HG02759 (cell line): Measurements from ENCODE around the gene PCSK5.

ENCODE experiments used
- ATAC-seq: cut with Tn5 transposase; IDR thresholded peaks from one replicate; pipeline ENCODE4 v1.9.1; 2021; ENCODE audit warnings: mild to moderate bottlenecking, moderate library complexity; ENCODE audit not compliant: unreplicated experiment

The PCSK5 gene

DNA sequence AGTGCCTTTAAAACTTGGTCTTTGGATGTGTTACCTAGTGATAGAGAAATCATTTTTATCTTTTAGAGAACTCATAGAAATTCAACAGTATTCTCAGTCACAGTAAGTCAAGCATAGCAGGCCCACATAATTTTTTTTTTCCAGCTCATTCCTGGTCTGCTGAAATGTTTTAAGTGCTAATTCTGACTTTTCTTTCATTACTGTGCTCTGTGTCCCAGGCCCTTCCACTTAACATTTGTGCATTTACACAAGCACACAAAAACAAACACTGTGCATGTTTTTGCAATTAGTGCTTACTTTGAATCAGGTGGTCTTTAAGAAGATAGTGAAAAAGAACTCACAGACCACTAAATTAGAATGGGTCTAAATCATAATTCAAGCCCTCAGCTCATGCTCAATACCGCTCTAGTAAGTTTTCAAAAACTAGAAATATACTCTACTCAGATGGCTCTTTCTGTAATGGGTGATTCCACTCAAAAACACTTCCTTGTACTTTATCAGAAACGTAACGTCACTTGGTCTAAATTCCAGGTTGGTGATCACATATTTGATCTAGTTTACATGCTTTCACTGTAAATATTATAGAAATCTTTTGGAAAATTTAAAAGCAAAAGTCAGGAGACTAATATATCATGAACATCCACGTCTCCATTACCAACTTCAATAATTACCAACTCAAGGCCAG is 107.8 kb downstream of the PCSK5 start:
- ATAC-seq = no peak

GRCh38 chr9:76001459-76001858 is 111.0 kb downstream of the PCSK5 start:
- ATAC-seq = no peak

- no peak for ATAC-seq
These were observed 112.6 kb downstream of the PCSK5 start for GRCh38 chr9:76003041-76003440.

- ATAC-seq = peak; percentile 70
These were observed 114.1 kb downstream of the PCSK5 start for GRCh38 chr9:76004526-76004925.

- no peak for ATAC-seq
These were observed 117.5 kb downstream of the PCSK5 start for GRCh38 chr9:76007935-76008334.

GRCh38 chr9:76013809-76014208 is 123.3 kb downstream of the PCSK5 start:
- ATAC-seq = no peak

GRCh38 chr9:76018235-76018634 is 127.8 kb downstream of the PCSK5 start:
- ATAC-seq = no peak

- no peak for ATAC-seq
These were observed 128.3 kb downstream of the PCSK5 start for GRCh38 chr9:76018761-76019160.

DNA sequence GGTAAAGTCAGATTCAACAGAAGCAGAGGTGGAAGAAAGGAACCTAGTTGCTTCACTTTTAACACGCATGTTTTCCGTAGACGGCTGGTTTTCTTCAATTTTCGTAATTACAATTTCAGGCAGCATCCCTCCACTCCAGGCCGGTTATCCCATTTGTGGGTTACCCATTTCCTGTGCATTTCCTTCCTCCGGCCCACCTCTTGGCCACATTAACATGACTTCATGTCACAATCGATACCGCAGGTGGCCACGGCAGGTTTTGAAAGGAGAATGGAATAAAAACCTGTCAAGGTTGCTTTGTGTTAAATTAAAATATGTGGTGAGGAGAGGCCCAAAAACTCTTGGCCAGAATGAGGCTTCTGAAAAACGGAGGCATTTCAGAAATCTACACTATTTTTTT is 130.2 kb downstream of the PCSK5 start:
- ATAC-seq = no peak

DNA sequence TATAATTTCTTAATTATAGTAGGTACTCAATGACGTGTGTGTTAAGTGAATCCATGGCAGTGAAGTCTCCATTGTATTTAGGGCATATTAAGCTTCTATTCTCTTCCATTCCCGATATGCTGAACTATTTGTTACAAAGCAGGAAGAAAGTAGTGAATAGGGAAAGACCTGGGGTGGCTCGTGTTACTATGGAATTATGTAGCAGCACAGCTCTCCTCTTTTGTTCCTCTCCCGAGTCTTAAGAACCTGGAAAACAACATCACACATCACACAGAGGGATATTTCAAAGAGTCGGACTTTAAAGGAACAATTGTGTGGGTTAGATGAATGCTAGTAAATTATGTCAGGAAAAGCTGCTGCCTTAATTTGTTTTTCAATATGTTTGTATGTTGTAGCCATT is 131.8 kb downstream of the PCSK5 start:
- no peak for ATAC-seq

- no peak for ATAC-seq
These were observed 133.3 kb downstream of the PCSK5 start for GRCh38 chr9:76023715-76024195.

DNA sequence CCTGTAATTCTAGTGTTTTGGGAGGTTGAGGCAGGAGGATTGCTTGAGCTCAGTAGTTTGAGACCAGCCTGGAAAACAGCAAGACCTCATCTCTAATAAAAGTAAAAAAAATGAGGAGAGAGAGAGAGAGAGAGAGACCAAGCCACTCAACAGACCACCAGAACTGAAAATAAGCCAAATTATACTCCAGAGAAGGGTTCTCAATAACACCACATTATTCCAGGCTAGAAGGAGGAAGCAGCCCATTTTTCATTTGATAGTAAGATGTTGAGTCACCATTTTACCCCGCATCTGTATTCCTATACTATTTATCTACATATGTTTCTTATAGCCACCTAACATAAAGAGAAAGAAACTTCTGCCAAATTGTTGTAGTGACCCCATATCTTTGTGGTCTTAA is 134.8 kb downstream of the PCSK5 start:
- no peak for ATAC-seq

- no peak for ATAC-seq
These were observed 136.3 kb downstream of the PCSK5 start for GRCh38 chr9:76026796-76027195.

DNA sequence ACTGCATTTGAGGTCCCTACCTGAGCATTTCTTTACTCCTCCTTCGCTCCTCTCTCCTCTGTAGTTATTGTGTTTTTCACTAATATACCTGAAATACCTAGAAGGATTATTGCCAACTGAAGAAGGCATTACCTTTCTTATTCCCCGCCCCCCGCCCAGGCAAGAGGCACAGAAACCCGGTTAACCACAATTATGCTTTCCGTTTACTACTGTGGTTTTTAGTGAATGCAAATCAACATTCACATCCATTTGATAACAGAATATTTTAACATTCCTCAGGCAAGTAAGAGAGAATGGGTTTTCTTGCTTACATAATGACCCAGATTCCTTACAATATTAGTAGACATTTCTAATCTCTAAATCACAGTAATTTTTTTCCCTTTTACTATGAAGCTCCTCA is 136.9 kb downstream of the PCSK5 start:
- no peak for ATAC-seq

DNA sequence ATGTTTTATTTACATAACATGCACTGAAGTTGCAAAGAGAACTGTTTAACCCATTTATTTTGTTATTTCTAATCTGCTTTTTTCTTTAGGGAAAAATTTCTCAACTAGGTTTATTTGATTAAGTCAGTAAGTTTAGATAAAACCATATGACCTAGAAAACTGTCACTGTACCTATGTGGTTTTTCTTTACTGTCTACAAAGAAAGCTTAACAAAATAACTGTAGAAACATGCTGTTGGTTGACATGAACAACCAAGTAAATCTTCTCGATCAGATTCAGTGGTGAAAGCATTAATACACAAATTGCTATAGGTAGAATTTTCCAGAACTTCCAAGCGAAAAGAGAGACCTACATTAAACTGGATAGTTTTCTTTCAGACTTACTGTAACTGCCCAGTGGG is 137.4 kb downstream of the PCSK5 start:
- no peak for ATAC-seq

DNA sequence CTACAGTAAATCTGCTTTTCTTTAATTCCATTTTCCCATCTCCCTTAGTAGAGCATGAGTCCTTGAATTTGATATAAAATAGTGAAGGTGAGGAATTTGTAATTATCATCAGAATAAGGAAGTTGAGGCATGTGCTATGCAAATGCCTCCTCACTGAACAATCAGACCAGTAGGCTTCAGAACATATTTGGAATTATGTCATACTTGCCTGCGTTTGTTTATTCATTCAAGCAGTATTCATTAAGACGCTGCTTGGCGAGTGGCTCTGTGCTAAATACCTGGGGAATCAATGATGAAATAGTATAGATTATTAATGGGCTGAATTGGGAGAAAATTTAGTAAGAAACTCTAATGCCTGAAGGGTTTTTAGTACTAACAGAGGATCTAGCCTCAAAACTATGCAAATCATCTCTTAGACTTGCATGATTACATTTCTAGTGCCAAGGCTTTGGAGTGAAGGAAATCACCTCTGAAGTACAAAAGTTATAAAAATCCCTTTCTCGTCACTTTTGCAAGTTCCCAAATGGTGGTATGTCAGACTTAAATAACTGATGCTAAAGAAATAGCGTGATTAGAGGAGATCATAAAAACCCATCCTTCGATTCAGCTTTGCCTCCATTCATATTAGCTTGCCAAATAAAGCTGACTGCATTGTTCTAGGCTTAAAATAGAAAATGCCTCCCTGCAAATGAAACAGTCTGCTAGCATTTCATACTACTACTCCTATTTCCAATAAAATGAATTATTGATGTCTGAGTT is 141.7 kb downstream of the PCSK5 start:
- no peak for ATAC-seq

DNA sequence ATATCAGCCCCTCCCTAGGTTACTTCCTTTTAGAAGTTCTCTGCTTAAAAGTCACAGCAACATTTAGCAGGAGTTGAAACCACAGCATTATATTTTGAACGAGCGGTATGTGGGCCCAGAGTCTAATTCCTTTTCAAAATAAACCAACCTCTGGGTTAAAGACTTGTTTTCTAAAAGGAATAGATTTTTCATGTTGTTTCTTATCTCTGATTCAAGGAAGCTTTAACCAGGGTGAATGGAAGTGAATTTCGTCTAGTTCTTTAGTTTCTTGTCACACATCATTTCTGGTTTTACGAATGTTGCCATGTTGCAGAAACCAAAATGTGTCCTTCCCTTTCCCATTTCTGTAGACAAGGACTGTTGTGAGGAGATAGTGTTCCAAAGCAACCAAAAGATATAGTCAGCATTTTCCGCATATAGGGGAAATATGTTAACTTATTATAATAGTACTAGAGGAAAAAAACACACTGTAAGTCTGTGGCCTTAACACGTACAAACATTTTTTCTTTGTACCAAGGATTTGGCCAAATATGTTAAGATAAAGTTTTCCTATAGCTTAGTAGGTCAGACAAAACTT is 142.4 kb downstream of the PCSK5 start:
- ATAC-seq = no peak

DNA sequence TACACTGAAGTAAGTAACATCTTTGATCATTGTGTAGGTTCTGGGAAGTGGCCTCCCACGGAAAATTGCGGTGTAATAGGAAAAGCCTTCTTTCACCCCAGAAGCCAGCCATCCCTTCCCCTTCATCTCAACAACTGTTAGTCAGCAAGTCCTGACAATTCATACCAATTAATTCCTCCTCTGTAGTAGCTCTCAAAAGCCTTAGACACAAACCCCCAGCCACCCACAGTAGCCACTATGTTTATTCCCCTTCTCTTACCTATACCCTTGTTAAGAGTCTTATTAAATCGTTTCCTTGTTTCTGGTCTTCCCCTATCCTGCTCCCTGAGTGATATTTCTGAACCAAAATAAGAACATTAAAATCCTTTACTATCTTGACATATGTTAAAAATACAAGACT is 143.6 kb downstream of the PCSK5 start:
- no peak for ATAC-seq

GRCh38 chr9:76036762-76037161 is 146.3 kb downstream of the PCSK5 start:
- ATAC-seq = no peak

GRCh38 chr9:76037587-76038225 is 147.2 kb downstream of the PCSK5 start:
- ATAC-seq = no peak

- no peak for ATAC-seq
These were observed 148.0 kb downstream of the PCSK5 start for GRCh38 chr9:76038431-76038830.
